Neural cell (in vitro differentiated cells): Measurements from ENCODE around the gene DHX15.

Experiments used
- EP300 ChIP-seq: fragments of 450-650 bp; conservative IDR thresholded peaks from 2 replicates; pipeline ENCODE4 v1.6.1; 2014; ENCODE audit warnings: antibody characterized with exemption, mild to moderate bottlenecking, moderate library complexity; ENCODE audit not compliant: poor library complexity, severe bottlenecking
- EZH2 ChIP-seq: fragments of 200-600, 300-800 bp; shearing (Covaris generic), sonication (generic); IDR thresholded peaks from 2 replicates; pipeline ENCODE4 v1.6.1; 2014; ENCODE audit warnings: antibody characterized with exemption, low read length, borderline replicate concordance, mild to moderate bottlenecking; ENCODE audit not compliant: insufficient read depth, poor library complexity, severe bottlenecking
- MXI1 ChIP-seq: fragments of 450-650 bp; conservative IDR thresholded peaks from 2 replicates; pipeline ENCODE4 v1.6.1; 2014; ENCODE audit warnings: antibody characterized with exemption, mild to moderate bottlenecking; ENCODE audit not compliant: poor library complexity, severe bottlenecking
- POLR2AphosphoS5 ChIP-seq: IDR thresholded peaks from 2 replicates; pipeline ENCODE4 v1.6.1; 2012
- RAD21 ChIP-seq: fragments of 450-650 bp; conservative IDR thresholded peaks from 2 replicates; pipeline ENCODE4 v1.6.1; 2014; ENCODE audit warnings: antibody characterized with exemption, mild to moderate bottlenecking, moderate library complexity
- REST ChIP-seq: IDR thresholded peaks from 2 replicates; pipeline ENCODE4 v1.6.1; 2012; ENCODE audit warnings: borderline replicate concordance
- SMC3 ChIP-seq: fragments of 450-650 bp; conservative IDR thresholded peaks from 2 replicates; pipeline ENCODE4 v1.6.1; 2014; ENCODE audit warnings: antibody characterized with exemption, mild to moderate bottlenecking, moderate library complexity; ENCODE audit not compliant: poor library complexity
- TAF1 ChIP-seq: IDR thresholded peaks from 2 replicates; pipeline ENCODE4 v1.6.1; 2012; ENCODE audit warnings: low read depth
- TF ChIP-seq, protein P1 (sequence below): fragments of 450-650 bp; IDR thresholded peaks from 2 replicates; pipeline ENCODE4 v1.5.1; 2014; ENCODE audit warnings: antibody characterized with exemption, mild to moderate bottlenecking, moderate library complexity; ENCODE audit not compliant: poor library complexity, severe bottlenecking

DNA sequence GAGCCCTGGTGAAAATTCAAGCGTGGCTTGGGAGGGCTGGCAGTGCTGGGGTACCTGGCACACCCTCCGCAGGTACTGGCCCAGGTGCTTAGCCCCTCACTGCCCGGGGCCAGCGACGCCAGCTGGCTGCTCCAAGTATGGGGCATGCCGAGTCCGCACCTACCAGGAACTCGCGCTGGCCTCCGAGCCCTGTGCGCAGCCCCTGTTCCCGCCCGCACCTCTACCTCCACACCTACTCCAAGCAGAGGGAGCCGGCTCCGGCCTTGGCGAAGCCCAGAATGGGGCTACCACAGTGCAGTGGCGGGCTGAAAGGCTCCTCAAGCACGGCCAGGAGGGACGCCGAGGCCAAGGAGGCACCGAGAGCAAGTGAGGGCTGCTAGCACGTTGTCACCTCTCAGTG lies 14.9 kb upstream of the DHX15 start:
- TF ChIP-seq POLR2AphosphoS5: no peak
- TF ChIP-seq, protein P1, sequence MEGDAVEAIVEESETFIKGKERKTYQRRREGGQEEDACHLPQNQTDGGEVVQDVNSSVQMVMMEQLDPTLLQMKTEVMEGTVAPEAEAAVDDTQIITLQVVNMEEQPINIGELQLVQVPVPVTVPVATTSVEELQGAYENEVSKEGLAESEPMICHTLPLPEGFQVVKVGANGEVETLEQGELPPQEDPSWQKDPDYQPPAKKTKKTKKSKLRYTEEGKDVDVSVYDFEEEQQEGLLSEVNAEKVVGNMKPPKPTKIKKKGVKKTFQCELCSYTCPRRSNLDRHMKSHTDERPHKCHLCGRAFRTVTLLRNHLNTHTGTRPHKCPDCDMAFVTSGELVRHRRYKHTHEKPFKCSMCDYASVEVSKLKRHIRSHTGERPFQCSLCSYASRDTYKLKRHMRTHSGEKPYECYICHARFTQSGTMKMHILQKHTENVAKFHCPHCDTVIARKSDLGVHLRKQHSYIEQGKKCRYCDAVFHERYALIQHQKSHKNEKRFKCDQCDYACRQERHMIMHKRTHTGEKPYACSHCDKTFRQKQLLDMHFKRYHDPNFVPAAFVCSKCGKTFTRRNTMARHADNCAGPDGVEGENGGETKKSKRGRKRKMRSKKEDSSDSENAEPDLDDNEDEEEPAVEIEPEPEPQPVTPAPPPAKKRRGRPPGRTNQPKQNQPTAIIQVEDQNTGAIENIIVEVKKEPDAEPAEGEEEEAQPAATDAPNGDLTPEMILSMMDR: no peak
- TF ChIP-seq EZH2: no peak
- TF ChIP-seq REST: no peak
- TF ChIP-seq EP300: no peak
- TF ChIP-seq RAD21: no peak
- TF ChIP-seq TAF1: no peak
- TF ChIP-seq MXI1: no peak
- TF ChIP-seq SMC3: no peak
